ENCODE measurements around the gene ITPR1.

The ITPR1 gene

DNA sequence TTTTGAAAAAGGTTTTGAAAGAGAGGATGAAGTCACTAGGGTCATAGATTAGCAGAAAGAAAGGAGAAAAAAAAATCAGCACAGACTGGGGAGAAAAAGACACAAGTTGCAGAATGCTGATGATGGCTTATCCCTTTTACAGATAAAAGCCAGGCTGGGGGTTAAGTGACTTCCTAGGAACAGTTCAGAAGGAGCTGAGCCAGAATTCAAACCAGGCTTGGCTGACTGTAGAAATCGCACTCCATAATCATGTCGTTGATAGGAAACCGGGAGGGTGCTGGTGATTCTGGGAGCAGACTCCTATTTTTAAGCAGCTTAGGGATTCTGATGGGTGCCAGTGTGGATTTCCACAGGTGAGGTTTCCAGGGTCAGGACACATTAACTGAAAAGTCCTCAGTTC, 326.6 kb downstream of the ITPR1 start:
- DNase-seq: no peak

DNA sequence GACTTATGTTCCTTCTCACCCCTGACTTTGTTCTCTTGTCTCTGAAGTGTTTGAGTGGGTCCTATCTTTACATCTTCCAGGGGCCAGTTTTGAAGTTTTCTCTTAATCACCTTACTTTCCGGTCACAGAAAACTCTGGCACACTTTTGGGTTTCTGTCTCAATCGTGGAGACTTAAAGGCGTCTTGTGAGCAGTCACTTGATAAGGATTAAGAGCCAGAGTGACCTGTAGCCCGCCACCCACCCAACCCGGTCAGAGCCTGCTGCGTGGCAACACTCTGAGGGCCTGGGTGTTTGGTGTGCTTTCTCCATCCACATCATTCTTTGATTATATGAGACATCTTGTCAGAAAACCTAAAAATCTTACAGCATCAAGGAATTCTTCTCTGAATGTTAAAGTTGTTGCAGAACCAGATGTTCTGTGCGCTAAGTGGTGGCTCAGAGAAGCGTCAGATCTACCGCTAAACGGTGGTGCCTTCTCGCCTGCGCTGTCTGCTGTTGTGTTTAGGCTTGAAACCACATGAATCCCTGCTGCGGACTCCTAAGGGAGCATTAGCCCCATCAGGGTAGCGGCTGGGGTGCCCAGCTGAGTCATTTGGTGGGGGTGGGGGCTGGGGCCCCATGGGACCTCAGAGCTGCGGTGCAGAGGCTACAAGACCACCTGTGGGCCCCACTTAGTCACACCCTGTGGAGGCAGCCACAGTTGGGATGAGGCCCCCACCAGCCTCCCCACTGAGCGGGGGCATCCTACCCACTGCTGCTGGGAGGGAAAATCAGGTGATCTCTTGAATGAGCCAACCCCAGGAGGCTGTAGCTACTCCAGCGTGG, 327.4 kb downstream of the ITPR1 start:
- DNase-seq: no peak

- no peak for DNase-seq
These were observed 328.2 kb downstream of the ITPR1 start for GRCh38 chr3:4821338-4821737.

GRCh38 chr3:4821975-4822374, 328.8 kb downstream of the ITPR1 start:
- peak; percentile 50 to 82 (median 70) for DNase-seq

- no peak for DNase-seq
These were observed 329.4 kb downstream of the ITPR1 start for GRCh38 chr3:4822568-4822967.

DNA sequence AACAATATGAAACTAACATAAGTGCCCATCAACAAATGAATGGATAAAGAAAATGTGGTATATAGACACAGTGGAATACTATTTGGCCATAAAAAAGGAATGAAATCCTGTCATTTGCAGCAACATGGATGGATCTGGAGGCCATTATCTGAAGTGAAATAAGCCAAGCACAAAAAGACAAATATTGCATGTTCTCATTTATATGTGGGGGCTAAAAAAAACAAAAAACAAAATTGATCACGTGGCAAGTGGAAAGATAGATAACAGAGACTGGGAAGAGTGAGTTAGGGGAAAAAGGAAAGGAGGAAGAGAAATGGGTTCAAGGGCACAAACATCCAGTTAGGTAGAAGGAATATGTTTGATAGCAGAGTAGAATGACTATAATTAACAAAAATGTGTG, 330.2 kb downstream of the ITPR1 start:
- no peak for DNase-seq

DNA sequence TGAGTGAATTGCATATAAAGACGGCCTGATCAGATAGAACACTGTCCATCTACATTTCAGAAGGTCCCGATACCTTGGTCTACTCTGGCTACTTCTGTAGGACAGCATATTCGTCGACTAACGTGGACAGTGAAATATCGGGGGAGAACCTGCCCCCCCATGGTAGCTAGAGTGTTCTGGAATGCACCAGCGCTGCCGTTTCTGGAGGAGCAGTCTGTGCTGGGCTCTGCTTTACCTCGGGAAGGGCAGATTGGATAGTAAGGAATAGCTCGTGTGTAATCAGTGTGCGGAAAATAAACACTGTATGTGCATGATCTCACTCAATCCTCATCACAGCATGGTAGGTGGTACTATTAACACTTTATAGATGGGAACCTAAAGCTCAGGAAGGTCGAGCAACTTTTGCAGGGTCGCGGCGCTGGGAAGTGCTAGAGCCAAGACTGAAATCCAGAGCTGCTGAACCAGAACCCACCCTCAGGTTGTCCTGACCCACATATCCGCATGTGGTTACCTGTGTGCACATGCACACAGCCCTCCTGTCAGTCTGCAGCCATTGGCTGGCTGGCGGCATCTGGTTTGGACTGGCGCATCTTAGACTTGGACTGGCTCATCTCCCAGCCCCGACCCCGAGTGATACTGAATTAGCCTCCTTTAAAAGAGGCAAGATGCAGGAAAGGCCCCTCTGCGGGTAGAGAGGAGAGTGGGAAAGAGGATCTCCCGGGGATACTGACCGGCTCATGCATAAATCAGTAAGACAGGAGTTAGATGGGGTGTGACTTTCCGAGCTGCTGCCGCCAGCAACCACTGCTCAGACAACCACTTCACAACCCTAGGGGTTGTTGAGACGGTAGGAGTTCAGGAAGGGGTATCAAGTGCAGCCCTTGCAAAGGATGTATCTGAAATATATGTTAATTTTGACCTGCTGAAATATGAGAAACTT, 331.1 kb downstream of the ITPR1 start:
- no peak for DNase-seq

DNA sequence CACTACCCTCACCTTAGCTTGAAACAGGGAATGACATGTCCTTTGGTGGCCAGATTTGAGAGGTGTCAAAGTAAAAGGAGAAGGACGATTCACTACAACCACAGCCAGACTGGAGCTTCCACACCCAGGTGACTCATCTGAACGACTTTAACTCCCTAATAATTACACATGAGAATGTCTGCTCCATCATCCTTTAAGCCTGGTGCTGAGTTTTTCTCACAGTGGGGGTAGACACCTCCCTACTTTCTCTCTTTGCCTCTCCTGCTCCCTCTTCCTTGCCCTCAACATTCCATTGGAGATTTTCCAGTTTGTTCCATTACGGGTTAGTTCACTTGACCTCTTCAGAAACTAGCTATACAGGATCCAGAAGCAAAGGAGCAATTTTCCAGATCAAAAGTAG, 331.8 kb downstream of the ITPR1 start:
- DNase-seq: no peak

GRCh38 chr3:4825436-4826236, 332.5 kb downstream of the ITPR1 start:
- peak in 1 of 6 experiments; percentile 30 for DNase-seq

DNA sequence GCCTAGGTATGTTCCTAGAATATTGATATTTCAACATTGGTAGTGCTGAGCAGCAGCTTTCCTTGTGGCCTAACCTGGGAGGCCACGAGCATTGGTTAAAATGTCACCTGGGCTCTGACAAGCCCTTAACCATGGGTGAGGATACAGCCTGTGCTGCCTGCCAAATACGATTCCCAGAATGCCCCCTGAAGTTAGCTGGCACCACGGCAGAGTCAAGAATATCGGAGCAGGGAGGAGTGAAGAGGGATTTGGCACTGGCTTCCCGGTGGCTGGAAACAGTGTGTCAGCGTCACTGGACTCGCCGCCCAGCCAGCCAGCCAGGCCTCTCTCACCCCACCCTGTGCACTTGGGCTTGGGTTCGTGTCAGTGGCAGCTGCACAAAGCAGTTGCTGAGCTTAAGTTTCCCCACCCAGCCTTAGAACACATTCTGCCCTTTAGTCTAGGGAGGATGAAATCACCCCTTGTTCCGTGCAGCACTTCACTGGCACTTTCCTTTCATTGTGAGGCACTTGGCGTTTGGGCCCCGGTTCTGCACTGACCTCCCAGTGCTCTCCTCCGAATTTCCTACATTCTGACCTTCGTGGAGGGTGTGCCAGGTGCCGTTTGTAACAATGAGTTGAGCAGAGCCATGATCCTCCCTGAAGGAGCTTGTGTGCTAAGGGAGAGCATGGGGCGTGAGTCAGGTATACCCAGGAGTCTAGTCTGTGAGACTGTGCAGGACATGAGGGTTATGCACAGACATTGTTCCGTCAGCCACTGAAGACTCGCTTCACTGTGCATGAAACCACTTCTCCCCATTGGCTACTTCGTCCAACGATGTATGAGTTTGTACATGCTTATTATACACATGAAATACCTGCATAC, 333.3 kb downstream of the ITPR1 start:
- no peak for DNase-seq

GRCh38 chr3:4827767-4828166, 334.6 kb downstream of the ITPR1 start:
- no peak for DNase-seq

GRCh38 chr3:4828279-4829030, 335.3 kb downstream of the ITPR1 start:
- DNase-seq: no peak

DNA sequence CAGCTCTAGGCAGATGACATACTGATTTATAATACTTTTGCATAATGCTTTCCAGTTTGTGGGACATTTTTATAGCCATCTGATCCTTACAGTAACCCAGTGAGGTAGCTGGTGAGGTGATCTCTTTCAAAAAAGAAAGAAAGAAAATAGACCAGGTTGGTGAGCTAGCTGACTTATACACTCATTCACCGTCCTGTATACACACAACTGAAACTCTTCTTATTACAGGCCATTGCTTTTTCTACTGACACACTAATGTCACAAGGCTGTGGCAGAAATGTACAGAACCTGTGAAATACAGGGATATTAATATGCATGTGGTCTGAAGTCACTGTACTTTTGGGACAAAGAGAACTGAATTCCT, 335.9 kb downstream of the ITPR1 start:
- DNase-seq: no peak

- DNase-seq: no peak
These were observed 337.4 kb downstream of the ITPR1 start for GRCh38 chr3:4830586-4830914.

DNA sequence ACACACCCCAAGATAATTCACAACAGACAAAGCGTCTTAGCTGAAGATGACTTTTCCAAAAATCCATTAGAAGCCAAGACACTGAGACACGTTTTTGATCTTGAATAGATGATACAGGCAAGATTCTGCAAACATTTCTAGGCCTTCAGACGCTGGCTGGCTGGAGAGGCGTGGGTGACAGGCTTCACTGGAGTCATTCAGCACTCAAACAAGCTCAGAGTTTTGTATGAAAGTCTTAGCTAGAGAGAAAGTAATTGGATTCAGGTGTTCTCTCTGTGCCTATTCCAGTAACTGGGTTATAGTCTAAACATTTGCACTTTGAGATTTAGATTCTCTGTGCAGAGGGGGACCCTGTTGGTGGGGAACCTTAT, 338.4 kb downstream of the ITPR1 start:
- DNase-seq: peak in 1 of 6 experiments; percentile 26

GRCh38 chr3:4833471-4833870, 340.3 kb downstream of the ITPR1 start:
- no peak for DNase-seq

DNA sequence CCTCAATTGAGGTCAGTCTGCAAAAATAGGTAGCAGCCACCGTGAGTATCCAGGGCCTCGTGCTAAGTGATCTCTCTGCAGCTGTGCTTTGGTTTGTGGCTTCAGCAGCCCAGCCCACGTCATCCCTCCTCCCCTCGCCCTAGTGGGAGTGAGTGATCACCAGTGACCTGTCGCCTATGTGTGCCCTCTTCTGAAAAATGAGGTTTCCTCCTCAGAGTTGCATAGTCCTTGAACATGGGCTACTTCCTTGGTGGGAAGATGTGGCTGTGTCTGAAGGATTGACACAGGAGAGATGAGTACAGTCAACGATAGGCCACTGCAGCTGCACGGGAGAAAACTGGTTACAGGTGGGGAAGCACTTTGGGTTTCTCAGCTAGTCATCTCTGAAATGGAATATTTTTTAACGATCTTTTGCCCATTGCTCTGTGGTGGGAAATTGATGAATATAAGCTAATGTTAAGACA, 341.3 kb downstream of the ITPR1 start:
- peak in 3 of 6 experiments; percentile 11 to 20 (median 17) for DNase-seq

GRCh38 chr3:4835616-4836043, 342.5 kb downstream of the ITPR1 start:
- DNase-seq: no peak

DNA sequence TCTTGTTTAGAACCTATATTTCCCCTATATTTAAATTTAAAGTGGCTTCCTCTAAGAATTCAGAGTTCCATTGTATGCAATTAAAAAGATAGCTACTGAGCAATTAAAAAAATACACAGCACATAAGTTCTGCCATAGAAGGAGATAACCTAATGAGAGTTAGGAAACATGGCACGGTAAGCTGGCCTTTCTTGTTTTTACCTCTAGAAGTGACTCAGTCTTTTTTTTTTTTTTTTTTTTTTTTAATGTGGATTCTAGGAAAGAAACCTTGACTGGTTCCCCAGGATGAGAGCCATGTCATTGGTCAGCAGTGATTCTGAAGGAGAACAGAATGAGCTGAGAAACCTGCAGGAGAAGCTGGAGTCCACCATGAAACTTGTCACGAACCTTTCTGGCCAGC, 343.4 kb downstream of the ITPR1 start:
- no peak for DNase-seq

- no peak for DNase-seq
These were observed 344.3 kb downstream of the ITPR1 start for GRCh38 chr3:4837374-4837930.

DNA sequence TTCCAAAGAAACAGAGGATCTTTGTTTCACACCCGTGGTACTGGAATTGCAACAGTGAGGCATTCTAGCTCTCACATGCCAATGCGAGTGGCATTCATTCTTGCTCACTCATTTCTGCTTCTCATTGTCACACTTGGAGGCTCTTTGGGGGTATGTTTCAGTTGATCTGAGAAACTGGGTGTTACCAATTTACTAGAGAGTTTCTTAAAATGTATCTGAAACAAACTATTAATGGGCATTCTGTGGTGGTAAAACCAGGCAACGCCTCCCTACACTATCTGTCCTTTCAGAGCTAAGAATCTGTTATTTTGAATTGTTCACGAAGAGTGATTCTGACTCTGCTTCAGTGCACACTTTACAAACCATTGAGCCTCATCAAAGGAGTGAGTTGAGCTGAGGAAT, 345.5 kb downstream of the ITPR1 start:
- DNase-seq: no peak
